Tibial nerve (tissue), 3 donors: ENCODE data around the gene RESF1.
"Not testable (repeated sequence)": the region's sequence is repeated elsewhere in the genome, so short reads cannot be mapped to it uniquely, and the experiment has no call there.

Source experiments
- POLR2A ChIP-seq, 2 donors: fragments of 450-650 bp; IDR thresholded peaks; one replicate each; pipeline ENCODE4 v1.6.1; 2017; ENCODE audit warnings: antibody characterized with exemption in 2 of 2, mild to moderate bottlenecking in 2 of 2, moderate library complexity in 2 of 2
- TF ChIP-seq, protein P1 (sequence below), 5 experiments: fragments of 200-600 bp in 3 of 5; fragments of 450-650 bp in 2 of 5; sonication (generic) in 3 of 5; IDR thresholded peaks; one replicate each; pipeline ENCODE4 v1.5.1; 2016 to 2019; ENCODE audit warnings: antibody characterized with exemption in 5 of 5, mild to moderate bottlenecking in 3 of 5, moderate library complexity in 2 of 5

DNA sequence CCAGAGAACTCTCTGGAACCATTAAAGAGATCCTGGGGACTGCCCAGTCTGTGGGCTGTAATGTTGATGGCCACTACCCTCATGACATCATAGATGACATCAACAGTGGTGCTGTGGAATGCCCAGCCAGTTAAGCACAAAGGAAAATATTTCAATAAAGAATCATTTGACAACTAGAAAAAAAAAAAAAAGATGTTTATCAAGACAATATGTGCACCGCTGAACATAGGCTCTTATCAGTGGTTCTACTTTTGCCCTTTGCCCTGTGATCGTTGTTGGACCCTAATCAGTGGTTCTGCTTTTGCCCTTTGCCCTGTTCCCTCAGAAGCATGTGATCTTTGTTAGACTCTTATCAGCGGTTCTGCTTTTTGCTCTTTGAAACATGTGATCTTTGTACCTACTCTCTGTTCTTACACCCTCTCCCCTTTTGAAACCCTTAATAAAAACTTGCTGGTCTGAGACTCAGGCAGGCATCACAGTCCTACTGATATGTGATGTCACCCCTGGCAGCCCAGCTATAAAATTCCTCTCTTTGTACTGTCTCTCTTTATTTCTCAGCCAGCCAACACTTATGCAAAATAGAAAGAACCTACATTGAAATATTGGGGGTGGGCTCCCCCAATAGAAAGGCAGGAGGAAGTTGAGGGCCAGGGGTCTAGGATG, 10.4 kb upstream of the RESF1 start:
- not testable (repeated sequence) for TF ChIP-seq POLR2A (IDR thresholded peaks at IDR 0.05)
- TF ChIP-seq, protein P1, sequence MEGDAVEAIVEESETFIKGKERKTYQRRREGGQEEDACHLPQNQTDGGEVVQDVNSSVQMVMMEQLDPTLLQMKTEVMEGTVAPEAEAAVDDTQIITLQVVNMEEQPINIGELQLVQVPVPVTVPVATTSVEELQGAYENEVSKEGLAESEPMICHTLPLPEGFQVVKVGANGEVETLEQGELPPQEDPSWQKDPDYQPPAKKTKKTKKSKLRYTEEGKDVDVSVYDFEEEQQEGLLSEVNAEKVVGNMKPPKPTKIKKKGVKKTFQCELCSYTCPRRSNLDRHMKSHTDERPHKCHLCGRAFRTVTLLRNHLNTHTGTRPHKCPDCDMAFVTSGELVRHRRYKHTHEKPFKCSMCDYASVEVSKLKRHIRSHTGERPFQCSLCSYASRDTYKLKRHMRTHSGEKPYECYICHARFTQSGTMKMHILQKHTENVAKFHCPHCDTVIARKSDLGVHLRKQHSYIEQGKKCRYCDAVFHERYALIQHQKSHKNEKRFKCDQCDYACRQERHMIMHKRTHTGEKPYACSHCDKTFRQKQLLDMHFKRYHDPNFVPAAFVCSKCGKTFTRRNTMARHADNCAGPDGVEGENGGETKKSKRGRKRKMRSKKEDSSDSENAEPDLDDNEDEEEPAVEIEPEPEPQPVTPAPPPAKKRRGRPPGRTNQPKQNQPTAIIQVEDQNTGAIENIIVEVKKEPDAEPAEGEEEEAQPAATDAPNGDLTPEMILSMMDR (IDR thresholded peaks at IDR 0.05), result not testable (repeated sequence)
